Trophoblast cell (in vitro differentiated cells and primary cell): ENCODE measurements around the gene ELF3.
"Not testable (repeated sequence)": the region's sequence is repeated elsewhere in the genome, so short reads cannot be mapped to it uniquely, and the experiment has no call there.

Source experiments
- DNase-seq, 2 donors: peaks; one replicate each; pipeline ENCODE4 v3.0.0-alpha.2; 2016
- H2AFZ ChIP-seq: 2 replicates; pipeline ENCODE4 v1.6.1; 2013; ENCODE audit warnings: low read length, moderate library complexity, mild to moderate bottlenecking; ENCODE audit not compliant: insufficient read depth, poor library complexity
- H2AK5ac ChIP-seq: 2 replicates; pipeline ENCODE4 v1.6.1; 2013; ENCODE audit warnings: mild to moderate bottlenecking, low read length
- H2BK120ac ChIP-seq: 2 replicates; pipeline ENCODE4 v1.6.1; 2013; ENCODE audit warnings: low read length, mild to moderate bottlenecking, moderate library complexity; ENCODE audit not compliant: insufficient read depth, poor library complexity
- H2BK12ac ChIP-seq: 2 replicates; pipeline ENCODE4 v1.6.1; 2013; ENCODE audit warnings: mild to moderate bottlenecking, low read length, moderate library complexity
- H2BK5ac ChIP-seq: 2 replicates; pipeline ENCODE4 v1.6.1; 2013; ENCODE audit warnings: low read length, low read depth, moderate library complexity, mild to moderate bottlenecking; ENCODE audit not compliant: poor library complexity
- H3K14ac ChIP-seq: 2 replicates; pipeline ENCODE4 v1.6.1; 2013; ENCODE audit warnings: mild to moderate bottlenecking, low read length
- H3K18ac ChIP-seq: 2 replicates; pipeline ENCODE4 v1.6.1; 2013; ENCODE audit warnings: mild to moderate bottlenecking, low read length
- H3K23ac ChIP-seq: 2 replicates; pipeline ENCODE4 v1.6.1; 2013; ENCODE audit warnings: low read length
- H3K27ac ChIP-seq: 2 replicates; pipeline ENCODE4 v1.5.1; 2013; ENCODE audit warnings: low read depth, mild to moderate bottlenecking, inconsistent platforms, low read length, moderate library complexity
- H3K27me3 ChIP-seq: 2 replicates; pipeline ENCODE4 v1.6.1; 2013; ENCODE audit warnings: inconsistent platforms, mild to moderate bottlenecking, low read length, moderate library complexity; ENCODE audit not compliant: insufficient read depth
- H3K36me3 ChIP-seq, 2 experiments: 1 replicate in 1 of 2; 2 replicates in 1 of 2; pipeline ENCODE4 v1.6.1; 2013; ENCODE audit warnings: low read length in 2 of 2, mild to moderate bottlenecking in 2 of 2, moderate library complexity in 1 of 2; ENCODE audit not compliant: insufficient read depth in 2 of 2, control insufficient read depth in 1 of 2
- H3K4ac ChIP-seq: 2 replicates; pipeline ENCODE4 v1.6.1; 2013; ENCODE audit warnings: low read depth, mild to moderate bottlenecking, low read length, moderate library complexity
- H3K4me1 ChIP-seq, 2 experiments: 1 replicate in 1 of 2; 2 replicates in 1 of 2; pipeline ENCODE4 v1.6.1; 2013; ENCODE audit warnings: low read length in 2 of 2, mild to moderate bottlenecking in 2 of 2, moderate library complexity in 1 of 2; ENCODE audit not compliant: insufficient read depth in 2 of 2, control insufficient read depth in 1 of 2
- H3K4me2 ChIP-seq: 2 replicates; pipeline ENCODE4 v1.6.1; 2013; ENCODE audit warnings: inconsistent platforms, mild to moderate bottlenecking, low read length, moderate library complexity
- H3K4me3 ChIP-seq: 2 replicates; pipeline ENCODE4 v1.5.1; 2013; ENCODE audit warnings: mild to moderate bottlenecking, low read depth, low read length, inconsistent platforms
- H3K79me1 ChIP-seq: one replicate; pipeline ENCODE4 v1.6.1; 2013; ENCODE audit warnings: low read length
- H3K79me2 ChIP-seq: 2 replicates; pipeline ENCODE4 v1.6.1; 2013; ENCODE audit warnings: low read length, mild to moderate bottlenecking; ENCODE audit not compliant: control insufficient read depth, insufficient read depth, poor library complexity
- H3K9ac ChIP-seq: 2 replicates; pipeline ENCODE4 v1.6.1; 2013; ENCODE audit warnings: mild to moderate bottlenecking, low read length
- H3K9me3 ChIP-seq: 2 replicates; pipeline ENCODE4 v1.6.1; 2013; ENCODE audit warnings: low read depth, mild to moderate bottlenecking, control low read depth, inconsistent platforms, low read length; ENCODE audit not compliant: insufficient read depth
- H4K12ac ChIP-seq: 2 replicates; pipeline ENCODE4 v1.6.1; 2013; ENCODE audit warnings: low read depth, mild to moderate bottlenecking, low read length, moderate library complexity
- H4K8ac ChIP-seq: 2 replicates; pipeline ENCODE4 v1.6.1; 2013; ENCODE audit warnings: low read depth, mild to moderate bottlenecking, low read length, moderate library complexity
- H4K91ac ChIP-seq: one replicate; pipeline ENCODE4 v1.6.1; 2013; ENCODE audit warnings: low read depth, mild to moderate bottlenecking, low read length, moderate library complexity
- WGBS: extraction: QIAGEN DNeasy Blood & Tissue Kit; methylation state at CpG from one replicate; pipeline ENCODE4 v1.1.7; 2013; ENCODE audit warnings: missing lambda C conversion rate; ENCODE audit not compliant: insufficient read length, insufficient coverage; ENCODE audit errors: extremely low coverage; 5-methylcytosine and 5-hydroxymethylcytosine counted together

The ELF3 gene

GRCh38 chr1:202061787-202062186 is 51.4 kb downstream of the ELF3 start:
- not testable (repeated sequence) for H3K4me2 ChIP-seq, H2BK5ac ChIP-seq, H4K12ac ChIP-seq, H3K27ac ChIP-seq, H3K36me3 ChIP-seq, H3K18ac ChIP-seq, H3K4me3 ChIP-seq, H2AK5ac ChIP-seq, H2BK120ac ChIP-seq, H3K14ac ChIP-seq, H3K9me3 ChIP-seq, DNase-seq, H3K79me1 ChIP-seq, H2BK12ac ChIP-seq, H4K91ac ChIP-seq, H3K79me2 ChIP-seq, H3K4ac ChIP-seq, H4K8ac ChIP-seq, H3K9ac ChIP-seq, H2AFZ ChIP-seq, H3K27me3 ChIP-seq, H3K23ac ChIP-seq
- H3K4me1 ChIP-seq: peaks cover 11% of the 10 kb centered on the region in 2 experiments
- WGBS: no CpG with 5 or more reads among the region's 6 CpGs

GRCh38 chr1:202062636-202063035 is 52.2 kb downstream of the ELF3 start:
- not testable (repeated sequence) for H3K4me2 ChIP-seq, H3K18ac ChIP-seq, H3K23ac ChIP-seq, H3K36me3 ChIP-seq, H3K27ac ChIP-seq, H3K9ac ChIP-seq, H4K91ac ChIP-seq, H4K8ac ChIP-seq, H3K4me1 ChIP-seq, H2BK120ac ChIP-seq, H2AFZ ChIP-seq, H3K27me3 ChIP-seq, H2BK12ac ChIP-seq, H3K14ac ChIP-seq, H3K79me2 ChIP-seq, H3K9me3 ChIP-seq, H2AK5ac ChIP-seq, H3K4ac ChIP-seq, H3K79me1 ChIP-seq, H3K4me3 ChIP-seq, DNase-seq, H2BK5ac ChIP-seq, H4K12ac ChIP-seq
- WGBS: no CpG with 5 or more reads among the region's 7 CpGs

DNA sequence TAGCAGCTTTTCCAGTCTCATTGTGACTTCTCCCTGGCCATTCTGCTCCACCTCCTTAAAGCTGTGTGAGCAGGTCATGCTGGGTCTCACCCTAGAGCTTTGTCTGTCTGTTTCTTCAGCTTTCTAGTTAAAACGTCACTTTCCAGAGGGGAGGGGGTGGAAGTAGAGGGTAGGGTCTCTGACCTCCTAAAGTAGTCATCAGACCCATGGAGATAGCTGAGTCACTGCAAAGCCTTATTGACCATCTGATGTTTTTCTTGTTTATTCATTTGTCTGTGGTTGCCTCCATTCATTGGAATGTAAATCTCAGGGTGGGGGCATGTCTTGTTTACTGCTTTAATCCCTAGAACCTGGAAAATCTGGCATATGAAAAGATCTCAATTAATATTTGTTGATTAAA is 52.7 kb downstream of the ELF3 start:
- no peak overlapping the region for H3K18ac ChIP-seq
- H3K36me3 ChIP-seq: no peaks in the 10 kb centered on the region
- peaks cover 5 to 6% of the 10 kb centered on the region in 2 experiments for H3K4me1 ChIP-seq
- H3K9ac ChIP-seq: no peak overlapping the region
- no peak overlapping the region for H4K12ac ChIP-seq
- no peak for DNase-seq
- peak overlapping the region; percentile 26 for H2BK5ac ChIP-seq
- no peak overlapping the region for H2AFZ ChIP-seq
- H3K27me3 ChIP-seq: no peaks in the 10 kb centered on the region
- no peak overlapping the region for H2AK5ac ChIP-seq
- WGBS: no CpG with 5 or more reads among the region's 1 CpG
- H3K27ac ChIP-seq: no peak overlapping the region
- no peaks in the 10 kb centered on the region for H3K9me3 ChIP-seq
- H3K23ac ChIP-seq: no peak overlapping the region
- no peak overlapping the region for H3K4me3 ChIP-seq
- no peak overlapping the region for H4K8ac ChIP-seq
- no peak overlapping the region for H4K91ac ChIP-seq
- H3K79me2 ChIP-seq: no peaks in the 10 kb centered on the region
- peaks cover 5% of the 10 kb centered on the region for H3K79me1 ChIP-seq
- no peak overlapping the region for H3K4me2 ChIP-seq
- H3K14ac ChIP-seq: no peak overlapping the region
- no peak overlapping the region for H2BK12ac ChIP-seq
- no peak overlapping the region for H3K4ac ChIP-seq
- no peak overlapping the region for H2BK120ac ChIP-seq

DNA sequence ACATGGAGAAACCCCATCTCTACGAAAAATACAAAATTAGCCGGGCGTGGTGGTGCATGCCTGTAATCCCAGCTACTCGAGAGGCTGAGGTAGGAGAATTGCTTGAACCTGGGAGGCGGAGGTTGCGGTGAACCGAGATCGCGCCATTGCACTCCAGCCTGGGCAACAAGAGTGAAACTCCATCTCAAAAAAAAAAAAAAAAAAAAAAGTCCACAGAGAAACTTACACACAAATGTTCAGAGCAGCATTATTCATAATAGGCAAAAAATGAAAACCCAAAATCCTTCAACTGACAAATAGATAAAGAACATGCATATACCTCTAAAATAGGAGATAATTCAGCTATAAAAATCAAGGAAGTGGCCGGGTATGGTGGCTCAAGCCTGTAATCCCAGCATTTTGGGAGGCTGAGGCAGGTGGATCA is 54.5 kb downstream of the ELF3 start:
- H2BK5ac ChIP-seq, H3K23ac ChIP-seq, H3K79me2 ChIP-seq, H3K79me1 ChIP-seq, H2AFZ ChIP-seq, H3K4me2 ChIP-seq, H3K14ac ChIP-seq, H4K91ac ChIP-seq, H3K9ac ChIP-seq, H4K12ac ChIP-seq, DNase-seq, H2AK5ac ChIP-seq, H4K8ac ChIP-seq, H3K4ac ChIP-seq, H3K27ac ChIP-seq, H3K36me3 ChIP-seq, H2BK12ac ChIP-seq, H3K18ac ChIP-seq, H2BK120ac ChIP-seq, H3K4me1 ChIP-seq, H3K4me3 ChIP-seq, H3K27me3 ChIP-seq, H3K9me3 ChIP-seq: not testable (repeated sequence)
- no CpG with 5 or more reads among the region's 10 CpGs for WGBS
